Keratinocyte (primary cell): ENCODE measurements around the gene MCRS1. TPM values are rescaled to one million over a fixed set of nuclear protein-coding genes. Genes with fewer than 3 reads are reported as not detected.

Experiments
- DNase-seq: peaks from one replicate; pipeline ENCODE4 v3.0.0-alpha.2; 2011; ENCODE audit warnings: low read depth, missing footprints, low spot score
- FAIRE-seq: peaks from 2 replicates; lab custom pipeline; 2011; peaks lifted over from hg19 to GRCh38; lab: Jason Lieb, UNC
- H2AFZ ChIP-seq: 2 replicates; pipeline ENCODE4 v1.6.0; 2012; ENCODE audit warnings: low read length, control low read depth, inconsistent platforms; ENCODE audit not compliant: control insufficient read depth
- H3K27ac ChIP-seq: 2 replicates; pipeline ENCODE4 v1.5.1; 2011; ENCODE audit warnings: low read length; ENCODE audit not compliant: control insufficient read depth, insufficient read depth
- H3K27me3 ChIP-seq: 3 replicates; pipeline ENCODE4 v1.6.0; 2011; ENCODE audit warnings: low read length; ENCODE audit not compliant: control insufficient read depth, insufficient read depth; ENCODE audit errors: extremely low read depth
- H3K36me3 ChIP-seq, 2 experiments: 2 replicates in 1 of 2; 3 replicates in 1 of 2; pipeline ENCODE4 v1.5.1; 2011; ENCODE audit warnings: low read length in 2 of 2, mild to moderate bottlenecking in 1 of 2; ENCODE audit not compliant: control insufficient read depth in 2 of 2, insufficient read depth in 2 of 2; ENCODE audit errors: extremely low read depth in 1 of 2
- H3K4me1 ChIP-seq: 3 replicates; pipeline ENCODE4 v1.5.1; 2011; ENCODE audit warnings: low read length; ENCODE audit not compliant: control insufficient read depth, insufficient read depth; ENCODE audit errors: extremely low read depth
- H3K4me2 ChIP-seq: 3 replicates; pipeline ENCODE4 v1.6.0; 2011; ENCODE audit warnings: low read depth, low read length; ENCODE audit not compliant: control insufficient read depth, insufficient read depth; ENCODE audit errors: extremely low read depth
- H3K4me3 ChIP-seq, 3 experiments: fragments of 200-600 bp in 1 of 3; sonication (generic) in 1 of 3; 2 replicates in 2 of 3; 3 replicates in 1 of 3; pipeline ENCODE4 v1.5.1; 2011 to 2016; ENCODE audit warnings: low read length in 3 of 3, mild to moderate bottlenecking in 3 of 3, control low read depth in 2 of 3, inconsistent platforms in 1 of 3, low read depth in 1 of 3, mixed read lengths in 1 of 3, mixed run types in 1 of 3, moderate library complexity in 1 of 3; ENCODE audit not compliant: control insufficient read depth in 2 of 3, insufficient read depth in 2 of 3; ENCODE audit errors: extremely low read depth in 1 of 3
- H3K79me2 ChIP-seq: 2 replicates; pipeline ENCODE4 v1.6.0; 2012; ENCODE audit warnings: low read length; ENCODE audit not compliant: control insufficient read depth, insufficient read depth
- H3K9ac ChIP-seq: 3 replicates; pipeline ENCODE4 v1.6.0; 2011; ENCODE audit warnings: low read length; ENCODE audit not compliant: control insufficient read depth, insufficient read depth; ENCODE audit errors: extremely low read depth
- H3K9me1 ChIP-seq: 3 replicates; pipeline ENCODE4 v1.6.0; 2011; ENCODE audit warnings: low read length; ENCODE audit not compliant: control insufficient read depth, insufficient read depth; ENCODE audit errors: extremely low read depth
- H3K9me3 ChIP-seq: 2 replicates; pipeline ENCODE4 v1.5.1; 2012; ENCODE audit warnings: low read depth, low read length; ENCODE audit not compliant: control insufficient read depth
- H4K20me1 ChIP-seq: 3 replicates; pipeline ENCODE4 v1.6.0; 2011; ENCODE audit warnings: low read length; ENCODE audit not compliant: control insufficient read depth, insufficient read depth; ENCODE audit errors: extremely low read depth
- EZH2 ChIP-seq: IDR thresholded peaks from one replicate; pipeline ENCODE4 v1.6.1; 2012; ENCODE audit warnings: inconsistent platforms, mild to moderate bottlenecking, low read length, moderate library complexity
- dilution Hi-C: fragments of 300-500 bp; cut with MboI; formaldehyde crosslinking; loops from one replicate; pipeline ENCODE4 v1.7.0; 2020; ENCODE audit warnings: low sequenced_read_pairs; ENCODE audit not compliant: extremely low pct_ligation_motif_present
- polyA plus RNA-seq, 5 experiments: library from polyadenylated mRNA; depleted of rRNA in 3 of 5; stranded (reverse) in 3 of 5; stranded (forward) in 1 of 5; unstranded in 1 of 5; fragments of >200 nt; gene quantifications; 1 replicate in 1 of 5; 2 replicates in 3 of 5; 3 replicates in 1 of 5; pipeline versions ENCODE4 v1.2.1 to v1.2.3, GENCODE V29; 2011 to 2012; ENCODE audit warnings: missing spikeins in 2 of 5, low read depth in 1 of 5, low replicate concordance in 1 of 5
- TF ChIP-seq, protein P1 (sequence below), 3 experiments: IDR thresholded peaks in 1 of 3; conservative IDR thresholded peaks in 1 of 3; optimal IDR thresholded peaks in 1 of 3; 2 replicates in 2 of 3; 3 replicates in 1 of 3; pipeline versions ENCODE3 to v1.5.1; 2011; ENCODE audit warnings: low read length in 3 of 3, mild to moderate bottlenecking in 3 of 3, moderate library complexity in 2 of 3, control low read depth in 1 of 3, inconsistent platforms in 1 of 3; ENCODE audit not compliant: insufficient read depth in 2 of 3; ENCODE audit errors: extremely low read depth in 1 of 3

Gene MCRS1
- polyA plus RNA-seq, 1 donor (not counting 4 experiments of a cell fraction or from before 2014, with no cell fraction given) = 40.7 TPM

DNA sequence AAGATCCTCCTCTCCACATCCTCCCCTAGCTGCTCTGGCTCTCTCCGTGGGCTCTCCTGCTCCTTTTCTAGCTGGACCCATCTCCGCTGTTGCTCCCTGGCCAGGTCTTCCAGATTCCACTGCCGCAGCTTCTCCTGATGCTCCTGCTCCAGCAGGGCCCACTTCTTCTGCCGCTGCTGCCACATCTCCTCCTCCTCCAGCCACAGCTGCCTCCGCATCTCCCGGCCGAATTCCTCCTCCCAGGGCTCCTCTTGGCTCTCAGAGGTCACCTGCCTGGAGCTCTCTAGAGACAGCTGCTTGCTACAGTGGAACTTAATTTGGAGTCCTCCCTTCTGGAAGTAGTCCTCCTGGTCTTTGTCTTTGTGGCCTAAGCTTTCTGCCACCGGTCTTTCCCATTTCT is 32.0 kb upstream of the MCRS1 start:
- no peaks in the 10 kb centered on the region for H3K79me2 ChIP-seq
- no peak overlapping the region for H3K9ac ChIP-seq
- no peaks in the 10 kb centered on the region for H3K9me1 ChIP-seq
- H2AFZ ChIP-seq = no peak overlapping the region
- no peak for DNase-seq
- FAIRE-seq = no peak
- no peak overlapping the region for H3K4me2 ChIP-seq
- no peaks in the 10 kb centered on the region for H4K20me1 ChIP-seq
- no peaks in the 10 kb centered on the region for H3K27me3 ChIP-seq
- no peaks in the 10 kb centered on the region for H3K9me3 ChIP-seq
- no peaks in the 10 kb centered on the region for H3K4me1 ChIP-seq
- H3K4me3 ChIP-seq = no peak overlapping the region
- H3K27ac ChIP-seq = no peak overlapping the region
- dilution Hi-C loops = no loop called here
- peaks cover 0 to 3% of the 10 kb centered on the region in 2 experiments for H3K36me3 ChIP-seq
- TF ChIP-seq EZH2 = no peak
- TF ChIP-seq, protein P1, sequence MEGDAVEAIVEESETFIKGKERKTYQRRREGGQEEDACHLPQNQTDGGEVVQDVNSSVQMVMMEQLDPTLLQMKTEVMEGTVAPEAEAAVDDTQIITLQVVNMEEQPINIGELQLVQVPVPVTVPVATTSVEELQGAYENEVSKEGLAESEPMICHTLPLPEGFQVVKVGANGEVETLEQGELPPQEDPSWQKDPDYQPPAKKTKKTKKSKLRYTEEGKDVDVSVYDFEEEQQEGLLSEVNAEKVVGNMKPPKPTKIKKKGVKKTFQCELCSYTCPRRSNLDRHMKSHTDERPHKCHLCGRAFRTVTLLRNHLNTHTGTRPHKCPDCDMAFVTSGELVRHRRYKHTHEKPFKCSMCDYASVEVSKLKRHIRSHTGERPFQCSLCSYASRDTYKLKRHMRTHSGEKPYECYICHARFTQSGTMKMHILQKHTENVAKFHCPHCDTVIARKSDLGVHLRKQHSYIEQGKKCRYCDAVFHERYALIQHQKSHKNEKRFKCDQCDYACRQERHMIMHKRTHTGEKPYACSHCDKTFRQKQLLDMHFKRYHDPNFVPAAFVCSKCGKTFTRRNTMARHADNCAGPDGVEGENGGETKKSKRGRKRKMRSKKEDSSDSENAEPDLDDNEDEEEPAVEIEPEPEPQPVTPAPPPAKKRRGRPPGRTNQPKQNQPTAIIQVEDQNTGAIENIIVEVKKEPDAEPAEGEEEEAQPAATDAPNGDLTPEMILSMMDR (optimal IDR thresholded peaks at IDR 0.05 in 1 of 3, IDR thresholded peaks at IDR 0.05 in 1 of 3, conservative IDR thresholded peaks at IDR 0.05 in 1 of 3; ENCODE audit: extremely low read depth in 1 of 3, insufficient read depth in 2 of 3, low read length in 3 of 3) = no peak

DNA sequence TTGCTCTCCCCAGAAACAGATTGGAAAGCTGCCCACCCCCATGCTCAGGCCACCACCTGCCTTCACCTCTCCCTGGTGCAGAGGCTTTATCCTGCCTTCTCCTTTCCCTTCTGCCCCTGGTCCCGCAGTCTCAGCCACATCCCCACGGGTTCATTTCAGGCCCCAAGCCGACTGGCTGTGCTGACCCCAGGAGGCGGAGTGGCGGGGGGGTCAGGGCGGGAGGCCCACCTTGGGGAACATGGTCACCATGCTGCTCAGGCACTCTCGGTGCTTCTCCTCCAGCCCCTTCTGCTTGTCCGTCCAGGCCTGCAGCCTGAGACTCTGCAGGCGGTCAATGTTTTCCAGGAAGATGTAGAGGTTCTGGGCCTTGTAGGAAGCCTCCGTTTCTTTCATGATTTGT is 30.6 kb upstream of the MCRS1 start:
- H4K20me1 ChIP-seq = no peaks in the 10 kb centered on the region

More for the DNA sequence above, 30.6 kb upstream of the MCRS1 start:
- Histone ChIP-seq H3K79me2 (no peaks in the 10 kb centered on the region), H3K27ac (no peak overlapping the region), H3K9me3 (no peaks in the 10 kb centered on the region), H3K4me2 (no peak overlapping the region), H3K9ac (no peak overlapping the region), H3K4me3 (no peak overlapping the region), H2AFZ (no peak overlapping the region), H3K4me1 (no peaks in the 10 kb centered on the region), H3K36me3 (peaks cover 0 to 3% of the 10 kb centered on the region in 2 experiments), H3K27me3 (no peaks in the 10 kb centered on the region), H3K9me1 (no peaks in the 10 kb centered on the region)
- DNase-seq = no peak
- TF ChIP-seq EZH2 = no peak
- TF ChIP-seq, protein P1 (optimal IDR thresholded peaks at IDR 0.05 in 1 of 3, IDR thresholded peaks at IDR 0.05 in 1 of 3, conservative IDR thresholded peaks at IDR 0.05 in 1 of 3; ENCODE audit: extremely low read depth in 1 of 3, insufficient read depth in 2 of 3, low read length in 3 of 3) = no peak
- no peak for FAIRE-seq
- dilution Hi-C loops = no loop called here
